Mesenchymal stem cell (in vitro differentiated cells and primary cell): Measurements from ENCODE around the gene CHCT1.

Source experiments
- DNase-seq: peaks from one replicate; pipeline ENCODE4 v3.0.0-alpha.2; 2013
- H2AFZ ChIP-seq: one replicate; pipeline ENCODE4 v1.6.1; 2013; ENCODE audit warnings: low read depth, mild to moderate bottlenecking, control low read depth, inconsistent platforms, low read length, moderate library complexity
- H2AK5ac ChIP-seq: 2 replicates; pipeline ENCODE4 v1.6.1; 2013; ENCODE audit warnings: low read length, moderate library complexity, mild to moderate bottlenecking, inconsistent platforms; ENCODE audit not compliant: severe bottlenecking
- H2BK120ac ChIP-seq: one replicate; pipeline ENCODE4 v1.6.1; 2013; ENCODE audit warnings: low read depth, mild to moderate bottlenecking, inconsistent platforms, low read length, moderate library complexity
- H2BK12ac ChIP-seq, 2 experiments: one replicate each; pipeline ENCODE4 v1.6.1; 2013; ENCODE audit warnings: inconsistent platforms in 2 of 2, low read length in 2 of 2, mild to moderate bottlenecking in 2 of 2, moderate library complexity in 2 of 2, control low read depth in 1 of 2
- H2BK15ac ChIP-seq: one replicate; pipeline ENCODE4 v1.6.1; 2013; ENCODE audit warnings: mild to moderate bottlenecking, low read depth, inconsistent platforms; ENCODE audit not compliant: poor library complexity, severe bottlenecking
- H2BK5ac ChIP-seq: 2 replicates; pipeline ENCODE4 v1.6.1; 2013; ENCODE audit warnings: low read depth, mild to moderate bottlenecking, low read length, control low read depth, inconsistent platforms; ENCODE audit not compliant: poor library complexity, severe bottlenecking
- H3K14ac ChIP-seq, 2 experiments: one replicate each; pipeline ENCODE4 v1.6.1; 2013; ENCODE audit warnings: inconsistent platforms in 2 of 2, low read length in 2 of 2, control low read depth in 1 of 2, mild to moderate bottlenecking in 1 of 2, moderate library complexity in 1 of 2
- H3K18ac ChIP-seq, 2 experiments: one replicate each; pipeline ENCODE4 v1.6.1; 2013; ENCODE audit warnings: inconsistent platforms in 2 of 2, low read length in 2 of 2, control low read depth in 1 of 2, low read depth in 1 of 2, mild to moderate bottlenecking in 1 of 2
- H3K23ac ChIP-seq, 2 experiments: one replicate each; pipeline ENCODE4 v1.6.1; 2013; ENCODE audit warnings: inconsistent platforms in 2 of 2, low read length in 2 of 2, mild to moderate bottlenecking in 2 of 2, moderate library complexity in 2 of 2, control low read depth in 1 of 2
- H3K27ac ChIP-seq: 2 replicates; pipeline ENCODE4 v1.5.1; 2013; ENCODE audit warnings: mild to moderate bottlenecking, moderate library complexity, low read length, control low read depth, inconsistent platforms; ENCODE audit not compliant: poor library complexity, severe bottlenecking
- H3K27me3 ChIP-seq, 2 experiments: 2 replicates each; pipeline versions ENCODE4 v1.6.1 to v1.7.0; 2013; ENCODE audit warnings: low read length in 2 of 2, mild to moderate bottlenecking in 2 of 2, moderate library complexity in 2 of 2, control low read depth in 1 of 2, inconsistent platforms in 1 of 2; ENCODE audit not compliant: control insufficient read depth in 1 of 2, insufficient read depth in 1 of 2
- H3K36me3 ChIP-seq, 2 experiments: 2 replicates each; pipeline versions ENCODE4 v1.6.1 to v1.7.0; 2013; ENCODE audit warnings: low read length in 2 of 2, control low read depth in 1 of 2, inconsistent platforms in 1 of 2, low read depth in 1 of 2, mild to moderate bottlenecking in 1 of 2; ENCODE audit not compliant: insufficient read depth in 2 of 2, control insufficient read depth in 1 of 2
- H3K4ac ChIP-seq, 2 experiments: one replicate each; pipeline ENCODE4 v1.6.1; 2013; ENCODE audit warnings: inconsistent platforms in 2 of 2, low read length in 2 of 2, mild to moderate bottlenecking in 2 of 2, moderate library complexity in 2 of 2, control low read depth in 1 of 2, low read depth in 1 of 2
- H3K4me1 ChIP-seq: 2 replicates; pipeline ENCODE4 v1.6.1; 2013; ENCODE audit warnings: low read depth, low read length, control low read depth; ENCODE audit not compliant: control insufficient read depth, insufficient read depth
- H3K4me2 ChIP-seq: 2 replicates; pipeline ENCODE4 v1.6.1; 2013; ENCODE audit warnings: low read length, mild to moderate bottlenecking, inconsistent platforms; ENCODE audit not compliant: poor library complexity, severe bottlenecking
- H3K4me3 ChIP-seq, 2 experiments: 2 replicates each; pipeline versions ENCODE4 v1.5.1 to v1.7.0; 2013; ENCODE audit warnings: low read length in 2 of 2, mild to moderate bottlenecking in 2 of 2, control low read depth in 1 of 2, low read depth in 1 of 2; ENCODE audit not compliant: insufficient read depth in 1 of 2
- H3K79me1 ChIP-seq: replicated peaks from 2 replicates; pipeline ENCODE4 v1.6.1; 2013; ENCODE audit warnings: mild to moderate bottlenecking, control low read depth, low read length, inconsistent platforms; ENCODE audit not compliant: poor library complexity, severe bottlenecking
- H3K9ac ChIP-seq: 2 replicates; pipeline ENCODE4 v1.7.0; 2013; ENCODE audit warnings: mild to moderate bottlenecking, low read length, moderate library complexity
- H3K9me3 ChIP-seq: 2 replicates; pipeline ENCODE4 v1.7.0; 2013; ENCODE audit warnings: mild to moderate bottlenecking, low read length; ENCODE audit not compliant: control insufficient read depth
- H4K8ac ChIP-seq: one replicate; pipeline ENCODE4 v1.6.1; 2013; ENCODE audit warnings: inconsistent platforms, mild to moderate bottlenecking, low read length, moderate library complexity
- H4K91ac ChIP-seq: one replicate; pipeline ENCODE4 v1.6.1; 2013; ENCODE audit warnings: mild to moderate bottlenecking, low read length, inconsistent platforms
- WGBS: methylation state at CpG from one replicate; pipeline ENCODE4 v1.1.7; 2013; ENCODE audit warnings: mixed read lengths; 5-methylcytosine and 5-hydroxymethylcytosine counted together

Gene CHCT1

DNA sequence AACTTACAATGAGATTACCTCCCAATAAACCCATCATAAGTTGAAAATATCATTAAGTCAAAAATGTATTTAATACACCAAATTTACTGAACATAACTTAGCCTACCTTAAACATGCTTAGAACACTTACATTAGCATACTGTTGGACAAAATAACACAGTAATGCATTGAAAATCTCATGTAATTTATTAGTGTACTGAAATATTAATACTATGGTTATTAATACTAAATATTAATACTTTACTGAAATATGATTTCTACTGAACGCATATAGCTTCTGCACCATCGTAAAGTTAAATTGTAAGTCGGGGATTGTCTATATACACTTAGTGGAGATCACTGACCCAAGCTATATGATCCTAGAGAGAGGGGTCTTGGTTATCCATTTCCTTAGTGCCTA, 34.6 kb upstream of the CHCT1 start:
- no peak overlapping the region for H2AK5ac ChIP-seq
- H3K4me2 ChIP-seq: no peak overlapping the region
- no peak overlapping the region for H4K8ac ChIP-seq
- H2BK5ac ChIP-seq: no peak overlapping the region
- H3K23ac ChIP-seq: no peak overlapping the region
- H3K27ac ChIP-seq: no peak overlapping the region
- no peak overlapping the region for H3K4ac ChIP-seq
- no peak overlapping the region for H2BK120ac ChIP-seq
- no peak overlapping the region for H2AFZ ChIP-seq
- no peak overlapping the region for H2BK12ac ChIP-seq
- H2BK15ac ChIP-seq: no peak overlapping the region
- peaks cover 6% of the 10 kb centered on the region for H3K4me1 ChIP-seq
- H3K9ac ChIP-seq: peak overlapping the region; percentile 2
- no peaks in the 10 kb centered on the region for H3K9me3 ChIP-seq
- no peak overlapping the region for H3K14ac ChIP-seq
- no peak overlapping the region for H4K91ac ChIP-seq
- 100% methylated on average over 3 of the region's 3 CpGs for WGBS
- no peak overlapping the region for H3K4me3 ChIP-seq
- H3K18ac ChIP-seq: no peak overlapping the region
- peaks cover 13% of the 10 kb centered on the region for H3K79me1 ChIP-seq
- no peaks in the 10 kb centered on the region for H3K27me3 ChIP-seq
- H3K36me3 ChIP-seq: peaks cover 0 to 4% of the 10 kb centered on the region in 2 experiments
- DNase-seq: no peak

DNA sequence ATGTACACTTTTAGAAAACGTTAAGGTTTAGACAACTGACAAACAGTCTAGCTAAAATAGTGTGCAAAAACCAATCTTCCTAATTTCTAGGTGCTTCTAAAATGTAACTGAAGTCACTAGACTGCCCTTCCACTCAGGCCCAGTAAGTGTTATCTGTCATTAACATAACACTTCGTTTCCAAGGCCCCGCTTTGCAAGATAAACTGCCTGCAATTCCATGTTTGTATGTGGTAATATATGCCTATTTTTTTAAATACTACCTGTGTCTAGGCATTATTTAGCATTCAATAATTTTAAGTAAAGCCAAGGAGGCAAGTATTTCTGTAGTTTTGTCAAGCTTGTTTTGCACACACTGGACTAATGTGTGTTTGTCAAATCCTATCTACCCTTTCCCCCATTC, 33.5 kb upstream of the CHCT1 start:
- Histone ChIP-seq H4K8ac (no peak overlapping the region), H3K18ac (no peak overlapping the region), H3K4me3 (peak overlapping the region in 1 of 2 experiments; percentile 35), H3K4me1 (peaks cover 7% of the 10 kb centered on the region), H3K14ac (no peak overlapping the region), H3K36me3 (peaks cover 0 to 4% of the 10 kb centered on the region in 2 experiments), H3K27me3 (no peaks in the 10 kb centered on the region), H3K4me2 (no peak overlapping the region), H2BK12ac (no peak overlapping the region), H3K23ac (no peak overlapping the region), H4K91ac (no peak overlapping the region), H3K9ac (peak overlapping the region; percentile 2), H2AK5ac (no peak overlapping the region), H2BK120ac (no peak overlapping the region), H3K4ac (no peak overlapping the region), H2AFZ (no peak overlapping the region), H2BK5ac (no peak overlapping the region), H2BK15ac (no peak overlapping the region), H3K9me3 (no peaks in the 10 kb centered on the region), H3K79me1 (peaks cover 11% of the 10 kb centered on the region), H3K27ac (no peak overlapping the region)
- WGBS: 0% methylated on average over 1 of the region's 3 CpGs
- DNase-seq: no peak

GRCh38 chr17:60390186-60390585, 32.1 kb upstream of the CHCT1 start:
- Histone ChIP-seq H3K23ac (no peak overlapping the region), H3K18ac (no peak overlapping the region), H3K79me1 (peaks cover 5% of the 10 kb centered on the region), H3K4me1 (peaks cover 5% of the 10 kb centered on the region), H2AK5ac (no peak overlapping the region), H3K27ac (no peak overlapping the region), H3K9ac (peak overlapping the region; percentile 97), H2BK5ac (no peak overlapping the region), H2BK12ac (no peak overlapping the region), H3K27me3 (no peaks in the 10 kb centered on the region), H3K36me3 (peaks cover 0 to 4% of the 10 kb centered on the region in 2 experiments), H3K4me3 (peak overlapping the region in 1 of 2 experiments; percentile 94), H3K4me2 (no peak overlapping the region), H4K91ac (no peak overlapping the region), H3K14ac (no peak overlapping the region), H3K9me3 (no peaks in the 10 kb centered on the region), H4K8ac (no peak overlapping the region), H2BK120ac (no peak overlapping the region), H2BK15ac (no peak overlapping the region), H3K4ac (no peak overlapping the region), H2AFZ (no peak overlapping the region)
- 86% methylated on average over 1 of the region's 2 CpGs for WGBS
- peak; percentile 39 for DNase-seq

GRCh38 chr17:60390925-60391470, 31.3 kb upstream of the CHCT1 start:
- DNase-seq: peak; percentile 76
- Histone ChIP-seq H4K91ac (peak overlapping the region; percentile 91), H3K4me1 (peaks cover 1% of the 10 kb centered on the region), H2AK5ac (peak overlapping the region; percentile 4), H3K27ac (peak overlapping the region; percentile 94), H2BK120ac (peak overlapping the region; percentile 69), H2BK5ac (peak overlapping the region; percentile 95), H2BK15ac (peak overlapping the region; percentile 91), H3K9ac (peak overlapping the region; percentile 97), H3K79me1 (peaks cover 5% of the 10 kb centered on the region), H4K8ac (peak overlapping the region; percentile 52), H3K9me3 (no peaks in the 10 kb centered on the region), H3K4me2 (peak overlapping the region; percentile 76), H2AFZ (no peak overlapping the region), H3K4ac (peak overlapping the region; percentile 90 to 100), H3K36me3 (peaks cover 0 to 4% of the 10 kb centered on the region in 2 experiments), H3K23ac (peak overlapping the region in 1 of 2 experiments; percentile 96), H3K18ac (peak overlapping the region; percentile 98 to 100), H3K27me3 (no peaks in the 10 kb centered on the region), H2BK12ac (peak overlapping the region; percentile 14 to 94), H3K14ac (peak overlapping the region in 1 of 2 experiments; percentile 100), H3K4me3 (peak overlapping the region; percentile 85 to 94)
- WGBS: 4% methylated on average over 15 of the region's 15 CpGs
